HCT116 (cell line): ENCODE data around the gene SORCS2.

Experiments
- CEBPB ChIP-seq: IDR thresholded peaks from 2 replicates; pipeline ENCODE4 v1.6.1; 2012; ENCODE audit warnings: low read depth
- EZH2 ChIP-seq: fragments of 200-600 bp; sonication (generic); IDR thresholded peaks from 2 replicates; pipeline ENCODE4 v1.6.1; 2017; ENCODE audit warnings: antibody characterized with exemption, mixed run types
- MAX ChIP-seq: IDR thresholded peaks from 2 replicates; pipeline ENCODE4 v1.6.1; 2012
- POLR2A ChIP-seq: IDR thresholded peaks from 2 replicates; pipeline ENCODE4 v1.7.0; 2011; ENCODE audit warnings: borderline replicate concordance; ENCODE audit not compliant: insufficient read depth, insufficient read length; ENCODE audit errors: extremely low read depth
- POLR2AphosphoS5 ChIP-seq: IDR thresholded peaks from 2 replicates; pipeline ENCODE4 v1.6.1; 2011; ENCODE audit warnings: mild to moderate bottlenecking, low read depth, low read length, moderate library complexity
- REST ChIP-seq: IDR thresholded peaks from 2 replicates; pipeline ENCODE4 v1.6.1; 2012; ENCODE audit warnings: low read depth
- SIN3A ChIP-seq: IDR thresholded peaks from 2 replicates; pipeline ENCODE4 v1.6.1; 2012; ENCODE audit warnings: low read depth
- SP1 ChIP-seq: IDR thresholded peaks from 2 replicates; pipeline ENCODE4 v1.6.1; 2012; ENCODE audit warnings: low read depth
- YY1 ChIP-seq: IDR thresholded peaks from 2 replicates; pipeline ENCODE4 v1.6.1; 2011; ENCODE audit warnings: low read length, low read depth, moderate library complexity, mild to moderate bottlenecking; ENCODE audit not compliant: insufficient replicate concordance; ENCODE audit errors: extremely low read depth
- ZNF274 ChIP-seq: fragments of 200-500 bp; sonication (Bioruptor generic); IDR thresholded peaks from 2 replicates; pipeline ENCODE4 v1.6.1; 2014; ENCODE audit warnings: mild to moderate bottlenecking, low read depth, low read length, inconsistent platforms
- TF ChIP-seq, protein P1 (sequence below), 3 experiments: fragments of 200-600 bp in 1 of 3; sonication (generic) in 1 of 3; IDR thresholded peaks in 2 of 3; conservative IDR thresholded peaks in 1 of 3; 2 replicates each; pipeline ENCODE4 v1.5.1; 2012 to 2017; ENCODE audit warnings: low read depth in 2 of 3, low read length in 2 of 3, antibody characterized with exemption in 1 of 3, borderline replicate concordance in 1 of 3, control low read depth in 1 of 3, mild to moderate bottlenecking in 1 of 3, mixed read lengths in 1 of 3, mixed run types in 1 of 3, moderate library complexity in 1 of 3; ENCODE audit not compliant: insufficient read depth in 1 of 3

- no peak for TF ChIP-seq EZH2
- TF ChIP-seq CEBPB: no peak
- no peak for TF ChIP-seq SIN3A
- TF ChIP-seq, protein P1, sequence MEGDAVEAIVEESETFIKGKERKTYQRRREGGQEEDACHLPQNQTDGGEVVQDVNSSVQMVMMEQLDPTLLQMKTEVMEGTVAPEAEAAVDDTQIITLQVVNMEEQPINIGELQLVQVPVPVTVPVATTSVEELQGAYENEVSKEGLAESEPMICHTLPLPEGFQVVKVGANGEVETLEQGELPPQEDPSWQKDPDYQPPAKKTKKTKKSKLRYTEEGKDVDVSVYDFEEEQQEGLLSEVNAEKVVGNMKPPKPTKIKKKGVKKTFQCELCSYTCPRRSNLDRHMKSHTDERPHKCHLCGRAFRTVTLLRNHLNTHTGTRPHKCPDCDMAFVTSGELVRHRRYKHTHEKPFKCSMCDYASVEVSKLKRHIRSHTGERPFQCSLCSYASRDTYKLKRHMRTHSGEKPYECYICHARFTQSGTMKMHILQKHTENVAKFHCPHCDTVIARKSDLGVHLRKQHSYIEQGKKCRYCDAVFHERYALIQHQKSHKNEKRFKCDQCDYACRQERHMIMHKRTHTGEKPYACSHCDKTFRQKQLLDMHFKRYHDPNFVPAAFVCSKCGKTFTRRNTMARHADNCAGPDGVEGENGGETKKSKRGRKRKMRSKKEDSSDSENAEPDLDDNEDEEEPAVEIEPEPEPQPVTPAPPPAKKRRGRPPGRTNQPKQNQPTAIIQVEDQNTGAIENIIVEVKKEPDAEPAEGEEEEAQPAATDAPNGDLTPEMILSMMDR (IDR thresholded peaks at IDR 0.05 in 2 of 3, conservative IDR thresholded peaks at IDR 0.05 in 1 of 3; ENCODE audit: borderline replicate concordance in 1 of 3, insufficient read depth in 1 of 3, low read depth in 2 of 3, low read length in 2 of 3): no peak
- no peak for TF ChIP-seq POLR2AphosphoS5
- no peak for TF ChIP-seq REST
- no peak for TF ChIP-seq POLR2A
- TF ChIP-seq ZNF274: no peak
- TF ChIP-seq YY1: no peak
- no peak for TF ChIP-seq MAX
- TF ChIP-seq SP1: no peak
Observed at GRCh38 chr4:7693237-7693608, 500.9 kb downstream of the SORCS2 start.
